ENCODE data around the gene CLIC3.

The CLIC3 gene

GRCh38 chr9:136964171-136964689, 32.1 kb downstream of the CLIC3 start:
- no peak for DNase-seq (ENCODE audit: low spot score)

GRCh38 chr9:136963751-136964150, 32.6 kb downstream of the CLIC3 start:
- DNase-seq (ENCODE audit: low spot score): no peak

- no peak for DNase-seq (ENCODE audit: low spot score)
Observed at GRCh38 chr9:136963341-136963740, 33.0 kb downstream of the CLIC3 start.

GRCh38 chr9:136962701-136963248, 33.6 kb downstream of the CLIC3 start:
- DNase-seq (ENCODE audit: low spot score): no peak

- no peak for DNase-seq (ENCODE audit: low spot score)
Observed at GRCh38 chr9:136962163-136962562, 34.2 kb downstream of the CLIC3 start.

GRCh38 chr9:136961279-136962065, 34.9 kb downstream of the CLIC3 start:
- no peak for DNase-seq (ENCODE audit: low spot score)

- no peak for DNase-seq (ENCODE audit: low spot score)
Observed at GRCh38 chr9:136960938-136961275, 35.5 kb downstream of the CLIC3 start.

GRCh38 chr9:136960212-136960937, 36.0 kb downstream of the CLIC3 start:
- no peak for DNase-seq (ENCODE audit: low spot score)

- DNase-seq (ENCODE audit: low spot score): no peak
Observed at GRCh38 chr9:136958898-136959850, 37.2 kb downstream of the CLIC3 start.

GRCh38 chr9:136958473-136958872, 37.9 kb downstream of the CLIC3 start:
- no peak for DNase-seq (ENCODE audit: low spot score)

- no peak for DNase-seq (ENCODE audit: low spot score)
Observed at GRCh38 chr9:136957901-136958300, 38.5 kb downstream of the CLIC3 start.

- DNase-seq (ENCODE audit: low spot score): no peak
Observed at GRCh38 chr9:136957461-136957860, 38.9 kb downstream of the CLIC3 start.

- no peak for DNase-seq (ENCODE audit: low spot score)
Observed at GRCh38 chr9:136956604-136957003, 39.8 kb downstream of the CLIC3 start.

- no peak for DNase-seq (ENCODE audit: low spot score)
Observed at GRCh38 chr9:136955943-136956335, 40.4 kb downstream of the CLIC3 start.

GRCh38 chr9:136955202-136955942, 41.0 kb downstream of the CLIC3 start:
- no peak for DNase-seq (ENCODE audit: low spot score)

GRCh38 chr9:136954270-136955083, 41.9 kb downstream of the CLIC3 start:
- DNase-seq (ENCODE audit: low spot score): no peak

GRCh38 chr9:136953771-136954269, 42.5 kb downstream of the CLIC3 start:
- DNase-seq (ENCODE audit: low spot score): no peak

GRCh38 chr9:136952876-136953770, 43.2 kb downstream of the CLIC3 start:
- no peak for DNase-seq (ENCODE audit: low spot score)

- DNase-seq (ENCODE audit: low spot score): no peak
Observed at GRCh38 chr9:136952321-136952850, 44.0 kb downstream of the CLIC3 start.
